HG03025 (cell line): Measurements from ENCODE around the gene TBX3.

Source experiments
- ATAC-seq: cut with Tn5 transposase; IDR thresholded peaks from one replicate; pipeline ENCODE4 v1.9.1; 2021; ENCODE audit warnings: mild to moderate bottlenecking, moderate library complexity; ENCODE audit not compliant: unreplicated experiment, low FRiP score

The TBX3 gene

GRCh38 chr12:114683709-114684097 lies 272 bp downstream of the TBX3 start:
- ATAC-seq, result no peak

- ATAC-seq, result no peak
Measured at GRCh38 chr12:114682785-114683708, 928 bp downstream of the TBX3 start.

GRCh38 chr12:114682106-114682784 lies 1.7 kb downstream of the TBX3 start:
- no peak for ATAC-seq

GRCh38 chr12:114681116-114681871 lies 2.7 kb downstream of the TBX3 start:
- ATAC-seq, result no peak

GRCh38 chr12:114680604-114681069 lies 3.3 kb downstream of the TBX3 start:
- no peak for ATAC-seq

GRCh38 chr12:114679942-114680341 lies 4.0 kb downstream of the TBX3 start:
- no peak for ATAC-seq

GRCh38 chr12:114679452-114679875 lies 4.5 kb downstream of the TBX3 start:
- ATAC-seq, result no peak

GRCh38 chr12:114678718-114679117 lies 5.3 kb downstream of the TBX3 start:
- ATAC-seq, result no peak

GRCh38 chr12:114678028-114678427 lies 5.9 kb downstream of the TBX3 start:
- ATAC-seq, result no peak

GRCh38 chr12:114676142-114676741 lies 7.7 kb downstream of the TBX3 start:
- no peak for ATAC-seq

GRCh38 chr12:114674251-114675047 lies 9.5 kb downstream of the TBX3 start:
- ATAC-seq, result no peak

- ATAC-seq, result no peak
Measured at GRCh38 chr12:114673901-114674250, 10.1 kb downstream of the TBX3 start.

- ATAC-seq, result no peak
Measured at GRCh38 chr12:114673169-114673833, 10.7 kb downstream of the TBX3 start.

GRCh38 chr12:114672817-114673168 lies 11.2 kb downstream of the TBX3 start:
- no peak for ATAC-seq

GRCh38 chr12:114671443-114672411 lies 12.2 kb downstream of the TBX3 start:
- ATAC-seq, result no peak

- no peak for ATAC-seq
Measured at GRCh38 chr12:114671066-114671442, 12.9 kb downstream of the TBX3 start.

GRCh38 chr12:114670291-114670980 lies 13.5 kb downstream of the TBX3 start:
- no peak for ATAC-seq
